HG02610 (cell line): ENCODE data around the gene TMEM151A.
"Not testable (repeated sequence)": the region's sequence is repeated elsewhere in the genome, so short reads cannot be mapped to it uniquely, and the experiment has no call there.

Source experiments
- ATAC-seq: cut with Tn5 transposase; IDR thresholded peaks from one replicate; pipeline ENCODE4 v1.9.1; 2021; ENCODE audit warnings: mild to moderate bottlenecking, moderate library complexity; ENCODE audit not compliant: unreplicated experiment

Gene TMEM151A

DNA sequence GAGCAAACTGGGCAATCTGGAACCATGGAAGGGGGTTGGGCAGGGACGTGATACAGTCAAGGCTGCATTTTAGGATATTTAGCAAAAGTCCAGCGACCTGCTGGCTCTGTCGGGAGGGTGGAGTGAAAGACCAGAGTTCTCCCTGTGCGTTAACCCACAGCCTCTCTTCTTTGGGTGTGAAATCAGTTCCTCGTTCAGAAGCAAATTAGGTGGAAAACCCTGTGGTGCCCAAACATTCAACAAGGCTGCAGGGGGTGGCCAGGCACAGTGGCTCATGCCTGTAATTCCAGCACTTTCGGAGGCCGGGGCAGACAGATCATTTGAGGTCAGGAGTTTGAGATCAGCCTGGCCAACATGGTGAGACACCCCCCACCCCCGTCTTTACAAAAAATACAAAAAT, 5.9 kb downstream of the TMEM151A start:
- ATAC-seq = no peak

DNA sequence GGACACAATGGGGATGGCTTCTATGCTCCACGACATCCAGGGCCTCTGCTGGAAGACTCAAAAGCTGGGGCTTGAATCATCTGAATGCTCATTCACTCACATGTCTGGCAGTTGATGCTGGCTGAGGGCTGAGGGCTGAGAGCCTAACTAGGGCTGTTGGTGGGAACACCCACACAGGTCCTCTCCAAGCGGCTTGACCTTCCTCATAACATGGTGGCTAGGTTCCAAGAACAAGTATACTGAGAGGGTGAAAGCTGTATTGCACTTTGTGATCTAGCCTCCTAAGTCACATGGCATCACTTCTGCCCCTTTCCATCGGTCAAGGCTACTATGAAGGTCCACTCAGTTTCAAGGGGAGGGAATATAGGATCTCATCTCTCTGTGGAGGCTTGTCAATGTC, 7.5 kb downstream of the TMEM151A start:
- ATAC-seq = no peak

GRCh38 chr11:66302656-66303055, 11.0 kb downstream of the TMEM151A start:
- no peak for ATAC-seq

DNA sequence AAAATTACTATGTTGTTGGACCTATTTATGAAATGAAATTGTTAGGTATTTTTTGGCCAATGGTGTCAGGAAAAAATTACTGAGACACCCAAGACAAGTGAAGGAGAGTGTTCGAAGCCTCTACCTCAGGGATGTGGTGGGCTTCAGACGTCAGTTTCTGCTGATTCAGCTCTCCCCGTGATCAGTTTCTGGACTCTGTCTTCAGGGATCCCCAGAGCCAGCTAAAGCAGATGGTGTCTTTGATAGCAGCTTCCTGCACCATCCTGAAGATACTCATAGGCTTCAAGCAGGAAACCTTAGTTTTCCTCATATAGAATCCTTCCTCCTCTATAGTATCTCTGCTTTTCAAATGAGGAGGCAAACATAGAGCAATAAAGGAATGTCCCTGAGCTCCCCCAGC, 17.8 kb downstream of the TMEM151A start:
- ATAC-seq = no peak

DNA sequence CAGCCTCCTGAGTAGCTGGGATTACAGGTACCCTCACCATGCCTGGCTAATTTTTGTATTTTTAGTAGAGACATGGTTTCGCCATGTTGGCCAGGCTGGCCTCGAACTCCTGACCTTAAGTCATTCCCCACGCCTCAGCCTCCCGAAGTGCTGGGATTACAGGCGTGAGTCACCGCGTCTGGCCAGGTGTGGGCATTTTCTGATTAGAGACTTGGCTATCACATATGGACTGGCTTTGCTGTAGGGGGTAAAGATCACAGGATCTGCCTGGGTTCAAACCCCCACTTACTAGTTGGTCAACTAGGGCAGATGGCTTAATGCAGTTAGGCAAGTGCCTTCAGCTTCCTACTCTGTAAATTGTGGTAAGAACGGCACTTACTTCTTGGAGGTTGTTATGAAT, 18.6 kb downstream of the TMEM151A start:
- no peak for ATAC-seq

GRCh38 chr11:66310803-66311440, 19.2 kb downstream of the TMEM151A start:
- not testable (repeated sequence) for ATAC-seq

GRCh38 chr11:66311470-66311964, 19.8 kb downstream of the TMEM151A start:
- ATAC-seq = no peak

- peak; percentile 79 for ATAC-seq
These were observed 20.4 kb downstream of the TMEM151A start for GRCh38 chr11:66311965-66312548.

DNA sequence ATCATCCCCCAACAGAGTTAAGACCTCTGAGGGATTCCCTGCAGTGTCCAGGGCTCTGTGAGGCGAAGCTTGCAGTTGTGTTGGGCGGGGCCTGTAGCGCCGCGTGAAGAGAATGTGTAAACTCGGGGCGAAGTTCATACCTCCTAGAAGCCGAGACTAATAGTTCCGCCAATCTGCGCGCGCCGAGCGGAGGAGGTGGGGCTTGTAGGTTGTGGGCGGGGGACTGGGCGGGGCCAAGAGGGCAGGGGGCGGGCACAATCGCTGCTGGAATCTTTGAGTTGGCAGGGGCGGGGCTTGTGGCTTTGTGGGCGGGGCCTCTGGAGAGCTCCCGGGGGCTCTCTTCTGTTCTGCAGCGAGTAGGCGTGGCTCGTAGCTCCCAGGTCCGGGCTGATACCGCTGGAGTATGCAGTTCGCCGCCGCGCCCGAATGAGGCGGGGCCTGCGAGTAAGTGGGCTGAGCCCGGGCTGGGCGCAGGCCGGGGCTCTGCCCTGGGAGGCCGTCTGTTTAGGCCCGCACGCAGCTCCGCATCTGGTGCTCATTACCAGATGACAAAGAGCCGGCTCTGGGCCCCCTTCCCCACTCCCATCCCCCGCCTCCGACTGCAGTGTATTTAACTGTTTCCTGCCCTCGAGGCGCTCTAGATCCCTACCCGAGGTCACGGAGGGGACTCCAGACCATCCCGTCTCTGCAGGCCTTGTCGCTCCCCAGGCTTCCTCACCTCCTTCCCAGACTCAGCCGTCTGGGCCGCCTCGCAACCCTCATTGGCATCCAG, 21.0 kb downstream of the TMEM151A start:
- peak; percentile 53 for ATAC-seq

DNA sequence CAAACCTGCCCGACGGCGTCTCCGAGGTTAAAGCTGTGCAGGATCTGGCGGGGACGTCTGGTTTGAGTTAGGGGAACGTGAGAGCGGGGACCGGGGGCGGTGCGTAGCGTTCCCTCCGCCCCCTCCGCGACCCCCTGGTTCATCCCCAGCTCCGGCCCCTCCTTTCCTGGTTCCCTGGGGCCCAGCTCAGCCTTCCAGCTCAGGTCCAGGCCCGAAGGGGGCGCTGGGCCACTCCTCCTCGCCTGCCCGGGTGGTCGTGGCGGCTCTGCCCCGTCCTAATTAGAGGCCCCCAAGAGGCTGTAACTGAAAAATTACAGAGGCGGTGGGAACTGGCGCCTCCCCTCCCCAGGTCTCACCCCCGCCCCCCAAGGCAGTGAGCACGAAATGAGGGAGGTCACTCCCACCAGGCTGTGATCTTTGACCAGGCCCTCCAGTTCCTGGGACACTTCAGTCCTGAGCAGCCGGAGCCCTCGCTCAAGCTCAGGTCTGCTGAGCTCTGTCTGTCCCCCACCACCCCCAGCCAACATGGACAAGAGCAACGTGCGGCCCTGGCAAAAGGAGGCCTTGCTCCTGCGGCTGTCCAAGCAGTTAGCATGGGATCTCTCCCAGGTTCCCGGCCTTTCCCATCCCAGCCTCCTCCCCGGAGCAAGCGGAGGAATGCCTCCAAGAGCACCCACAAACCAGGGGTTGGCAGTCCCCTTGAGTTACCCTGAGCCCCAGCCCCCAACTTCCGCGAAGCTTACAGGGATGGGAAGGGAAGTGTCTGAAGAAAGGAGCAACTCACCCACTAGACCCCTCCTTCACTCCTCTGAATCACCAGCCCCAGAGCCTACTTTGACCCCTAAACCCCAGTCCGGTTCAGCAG, 21.9 kb downstream of the TMEM151A start:
- ATAC-seq = no peak

DNA sequence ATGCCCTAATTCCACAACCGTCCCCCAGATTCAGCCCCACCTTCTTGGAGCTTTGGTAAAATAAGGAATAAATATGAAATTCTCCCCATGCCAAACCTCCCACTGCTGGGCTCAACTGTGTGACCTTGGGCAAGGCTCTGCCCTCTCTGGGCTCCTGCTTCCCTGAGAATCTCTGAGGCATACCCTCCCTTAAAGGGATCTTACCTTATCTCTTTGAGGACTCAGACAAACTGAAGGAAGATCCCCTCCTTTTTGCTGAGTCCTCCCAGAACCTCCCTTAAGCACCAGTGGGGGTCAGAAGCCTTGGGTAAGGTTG, 22.4 kb downstream of the TMEM151A start:
- no peak for ATAC-seq

- no peak for ATAC-seq
These were observed 23.1 kb downstream of the TMEM151A start for GRCh38 chr11:66314561-66315497.

DNA sequence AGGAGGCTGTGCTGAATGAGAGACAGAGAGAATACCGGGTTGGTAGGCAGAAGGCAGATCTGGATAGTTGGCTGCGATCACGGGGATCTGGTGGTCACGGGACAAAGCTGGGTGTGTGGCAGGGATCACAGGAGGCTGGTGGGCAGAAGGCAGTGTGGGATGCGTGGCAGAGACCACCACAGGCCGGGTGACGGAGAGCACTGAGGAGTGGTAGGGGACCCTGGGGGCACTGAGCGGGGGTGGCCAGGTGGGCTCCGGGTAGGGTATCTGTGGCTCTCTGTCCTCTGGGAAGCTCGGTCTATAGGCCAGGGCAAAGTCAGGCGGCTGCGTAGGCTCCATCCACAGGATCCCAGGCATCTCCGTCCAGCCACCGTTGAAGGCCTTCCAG, 23.8 kb downstream of the TMEM151A start:
- no peak for ATAC-seq

DNA sequence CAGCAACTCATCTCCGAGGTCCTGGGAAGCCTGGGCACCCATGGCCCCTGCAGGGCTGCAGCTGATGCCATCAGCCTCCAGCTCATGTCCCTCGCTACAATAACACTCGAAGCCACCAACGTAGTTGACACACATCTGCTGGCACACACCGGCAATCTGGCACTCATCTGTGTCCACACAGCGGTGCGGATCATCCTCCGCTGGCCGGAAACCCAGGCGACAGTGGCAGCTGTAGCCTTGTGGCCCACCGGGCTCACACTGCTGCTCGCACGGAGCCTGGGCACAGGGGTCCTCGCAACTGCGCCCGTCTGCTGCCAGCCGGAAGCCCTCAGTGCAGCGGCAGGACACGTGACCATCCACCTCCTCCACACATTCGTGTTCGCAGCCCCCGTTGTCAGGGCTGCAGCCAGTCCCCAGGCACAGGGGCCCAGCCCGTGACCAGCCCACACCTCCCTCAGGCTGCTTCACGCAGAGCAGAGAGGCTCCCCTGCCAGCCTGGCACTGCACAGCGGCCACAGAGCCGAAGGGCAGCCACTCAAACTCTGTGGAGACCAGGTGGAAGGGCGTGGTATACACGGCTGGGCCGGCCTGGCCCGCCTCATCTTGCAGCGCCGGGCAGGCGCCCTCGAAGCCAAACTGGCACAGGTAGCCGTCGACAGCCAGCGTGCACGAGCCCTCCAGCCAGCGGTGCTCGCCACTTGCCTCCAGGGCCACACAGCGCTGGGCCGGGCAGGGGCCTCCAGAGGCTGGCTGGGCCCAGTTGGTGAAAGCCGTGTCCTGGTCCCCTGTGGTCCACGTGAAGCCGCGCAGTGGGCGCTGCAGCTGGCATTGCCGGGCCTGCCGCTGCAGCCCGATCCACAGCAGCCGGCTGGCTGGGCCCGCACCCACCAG, 24.5 kb downstream of the TMEM151A start:
- ATAC-seq = no peak

GRCh38 chr11:66316849-66317251, 25.2 kb downstream of the TMEM151A start, which contains the start of gene CD248:
CD248 (minus strand) TSS chr11:66317044; CDS start chr11:66317027, 17 bp downstream.
- no peak for ATAC-seq

- no peak for ATAC-seq
These were observed 25.6 kb downstream of the TMEM151A start for GRCh38 chr11:66317322-66317722.

DNA sequence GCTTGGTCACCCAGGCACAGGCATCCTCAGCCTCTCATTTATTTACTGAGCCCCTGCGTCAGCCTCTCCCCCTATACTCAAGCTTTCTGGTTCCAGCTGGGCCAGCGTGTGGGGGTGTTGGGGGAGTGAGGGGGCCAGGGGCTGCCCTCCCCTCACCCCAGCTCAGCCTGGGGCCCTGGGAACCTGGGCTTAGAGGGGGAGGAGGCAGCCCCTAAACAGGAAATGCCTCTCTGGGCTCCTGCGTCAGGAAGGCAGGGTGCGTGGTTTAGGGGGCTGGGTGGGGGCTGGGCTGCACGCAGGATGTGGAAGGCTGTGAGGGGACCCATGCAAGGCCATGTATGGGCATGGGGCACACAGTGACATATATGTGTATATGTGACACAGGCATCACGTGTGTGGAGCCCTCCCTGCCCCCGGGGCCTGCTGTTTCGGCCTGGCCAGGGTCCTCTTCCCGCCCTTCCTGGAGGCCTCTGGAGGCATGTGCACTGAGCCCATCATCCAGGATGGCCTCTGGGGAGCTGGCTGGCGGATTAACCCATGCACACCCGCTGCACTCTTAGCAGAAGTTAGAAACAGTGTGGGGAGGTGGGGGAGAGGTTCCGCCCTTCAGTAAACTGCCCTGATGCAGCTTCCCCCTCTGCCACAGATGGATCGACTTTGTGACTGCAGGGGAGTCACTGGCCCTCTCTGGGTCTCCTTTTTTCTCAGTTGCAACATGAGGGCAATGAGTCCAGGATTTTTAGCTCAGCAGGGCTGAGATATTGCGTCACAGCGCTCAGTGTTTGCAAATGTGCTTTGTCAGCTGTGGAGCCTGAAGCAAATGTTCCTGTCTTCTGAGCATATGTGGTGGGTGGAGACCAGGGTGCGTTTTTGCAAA, 26.3 kb downstream of the TMEM151A start:
- ATAC-seq = no peak

DNA sequence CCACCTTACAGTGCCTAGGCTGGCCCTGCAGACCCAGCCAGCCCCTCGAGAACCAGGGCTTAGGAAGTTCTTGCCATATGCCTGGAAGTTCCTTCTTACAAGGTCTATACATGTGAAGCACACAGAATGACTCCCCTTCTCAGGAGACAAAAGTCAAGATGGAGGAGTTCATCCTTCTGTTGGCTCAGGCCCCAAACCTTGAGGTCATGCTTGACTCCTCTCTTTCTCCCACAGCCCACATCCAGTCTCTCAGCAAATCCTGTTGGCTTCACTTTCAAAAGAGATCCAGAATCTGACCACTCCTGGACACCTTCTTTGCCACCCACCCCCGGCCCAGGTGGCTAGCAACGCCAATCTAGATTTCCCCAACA, 26.9 kb downstream of the TMEM151A start:
- no peak for ATAC-seq
